HCT116 (cell line): ENCODE measurements around the gene TEX19. TPM values are rescaled to one million over a fixed set of nuclear protein-coding genes. Genes with fewer than 3 reads are reported as not detected.

Source experiments
- ATAC-seq: fragments of 200-7000 bp; cut with Tn5 transposase; 2 replicates; pipeline ENCODE4 v1.9.1; 2020; ENCODE audit warnings: mild to moderate bottlenecking, moderate library complexity
- BruUV-seq: library from RNA; stranded (reverse); fragments of 400-500 nt; replicated peaks from 2 replicates; lab custom pipeline; 2021; lab: Mats Ljungman, UMichigan
- CTCF ChIA-PET: fragments of 300-600 bp; sonication (Branson Sonifier 250); formaldehyde crosslinking; loops from one replicate; lab custom pipeline; 2021; ENCODE audit warnings: antibody characterized with exemption; lab: Charles Lee
- POLR2A ChIA-PET: fragments of 300-600, 350-600 bp; sonication (Branson Sonifier 250); formaldehyde crosslinking; loops from one replicate; lab custom pipeline; 2021; ENCODE audit warnings: antibody characterized with exemption; lab: Charles Lee
- RAD21 ChIA-PET, 2 experiments: fragments of 300-600 bp; sonication (Branson Sonifier 250); formaldehyde crosslinking; loops; one replicate each; lab custom pipeline; 2023; ENCODE audit warnings: low total read pairs in 2 of 2; ENCODE audit not compliant: uncharacterized antibody in 2 of 2, unreplicated experiment in 2 of 2, low non-redundant PET in 1 of 2; lab: Charles Lee
- DNase-seq: peaks from one replicate; pipeline ENCODE4 v3.0.0-alpha.2; 2010; ENCODE audit warnings: low read depth, low spot score
- H2AFZ ChIP-seq: fragments of 200-600 bp; shearing (Covaris generic), sonication (generic); 2 replicates; pipeline ENCODE4 v1.6.1; 2017; ENCODE audit warnings: low read depth, mixed run types, mixed read lengths, antibody characterized with exemption, low read length; ENCODE audit not compliant: poor library complexity, severe bottlenecking
- H3K27ac ChIP-seq: 2 replicates; pipeline ENCODE4 v1.5.1; 2012; ENCODE audit warnings: low read depth, low read length
- H3K27me3 ChIP-seq: fragments of 200-600 bp; sonication (generic); 2 replicates; pipeline ENCODE4 v1.6.1; 2016; ENCODE audit warnings: mixed run types, low read length, mixed read lengths; ENCODE audit not compliant: insufficient read depth
- H3K36me3 ChIP-seq, 2 experiments: fragments of 200-500 bp in 1 of 2; fragments of 200-600 bp in 1 of 2; sonication (Bioruptor generic) in 1 of 2; sonication (generic) in 1 of 2; 2 replicates each; pipeline versions ENCODE4 v1.5.1 to v1.6.1; 2014 to 2016; ENCODE audit warnings: low read length in 2 of 2, inconsistent platforms in 1 of 2, mixed read lengths in 1 of 2, mixed run types in 1 of 2; ENCODE audit not compliant: insufficient read depth in 2 of 2, control insufficient read depth in 1 of 2
- H3K4me1 ChIP-seq, 2 experiments: fragments of 200-600 bp in 1 of 2; sonication (generic) in 1 of 2; 2 replicates each; pipeline versions ENCODE4 v1.5.1 to v1.6.1; 2012 to 2017; ENCODE audit warnings: low read length in 2 of 2, inconsistent platforms in 1 of 2, mild to moderate bottlenecking in 1 of 2, mixed read lengths in 1 of 2, mixed run types in 1 of 2, moderate library complexity in 1 of 2; ENCODE audit not compliant: insufficient read depth in 2 of 2, control insufficient read depth in 1 of 2
- H3K4me2 ChIP-seq: fragments of 200-600 bp; sonication (generic); 2 replicates; pipeline ENCODE4 v1.6.1; 2017; ENCODE audit warnings: mixed run types, low read length, mixed read lengths
- H3K4me3 ChIP-seq, 2 experiments: fragments of 200-600 bp in 1 of 2; sonication (generic) in 1 of 2; replicated peaks in 1 of 2; 2 replicates each; pipeline ENCODE4 v1.5.1; 2011 to 2016; ENCODE audit warnings: low read length in 2 of 2, control low read depth in 1 of 2, low read depth in 1 of 2, mild to moderate bottlenecking in 1 of 2, mixed read lengths in 1 of 2, mixed run types in 1 of 2
- H3K79me2 ChIP-seq: fragments of 200-600 bp; sonication (generic); 2 replicates; pipeline ENCODE4 v1.6.1; 2017; ENCODE audit warnings: mild to moderate bottlenecking, mixed run types, low read length, moderate library complexity, mixed read lengths; ENCODE audit not compliant: insufficient read depth
- H3K9ac ChIP-seq: fragments of 200-600 bp; sonication (generic); 2 replicates; pipeline ENCODE4 v1.6.1; 2016; ENCODE audit warnings: low read length, mixed read lengths
- H3K9me2 ChIP-seq: fragments of 200-600 bp; sonication (generic), shearing (Covaris generic); 2 replicates; pipeline ENCODE4 v1.6.1; 2017; ENCODE audit warnings: mixed run types, mild to moderate bottlenecking, moderate library complexity; ENCODE audit not compliant: insufficient read depth
- H3K9me3 ChIP-seq, 2 experiments: fragments of 200-500 bp in 1 of 2; fragments of 200-600 bp in 1 of 2; sonication (Bioruptor generic) in 1 of 2; sonication (generic) in 1 of 2; 2 replicates each; pipeline ENCODE4 v1.6.1; 2014 to 2017; ENCODE audit warnings: low read length in 2 of 2, mixed read lengths in 2 of 2, inconsistent platforms in 1 of 2, low read depth in 1 of 2, mild to moderate bottlenecking in 1 of 2, mixed run types in 1 of 2, moderate library complexity in 1 of 2; ENCODE audit not compliant: control insufficient read depth in 1 of 2, insufficient read depth in 1 of 2
- H4K20me1 ChIP-seq: fragments of 200-600 bp; sonication (generic), shearing (Covaris generic); 2 replicates; pipeline ENCODE4 v1.6.1; 2017; ENCODE audit warnings: mixed run types, mild to moderate bottlenecking, moderate library complexity; ENCODE audit not compliant: insufficient read depth
- CBX3 ChIP-seq: IDR thresholded peaks from 2 replicates; pipeline ENCODE4 v1.6.1; 2012; ENCODE audit warnings: low read depth
- FOSL1 ChIP-seq: IDR thresholded peaks from 2 replicates; pipeline ENCODE4 v1.6.1; 2012; ENCODE audit warnings: low read depth
- JUND ChIP-seq: IDR thresholded peaks from 2 replicates; pipeline ENCODE4 v1.6.1; 2012
- RAD21 ChIP-seq: IDR thresholded peaks from 2 replicates; pipeline ENCODE4 v1.6.1; 2012; ENCODE audit warnings: low read depth, mild to moderate bottlenecking
- SIN3A ChIP-seq: IDR thresholded peaks from 2 replicates; pipeline ENCODE4 v1.6.1; 2012; ENCODE audit warnings: low read depth
- SRF ChIP-seq: IDR thresholded peaks from 2 replicates; pipeline ENCODE4 v1.6.1; 2012; ENCODE audit warnings: low read depth
- YY1 ChIP-seq: IDR thresholded peaks from 2 replicates; pipeline ENCODE4 v1.6.1; 2011; ENCODE audit warnings: low read length, low read depth, moderate library complexity, mild to moderate bottlenecking; ENCODE audit not compliant: insufficient replicate concordance; ENCODE audit errors: extremely low read depth
- ZFX ChIP-seq: fragments of 450-650 bp; IDR thresholded peaks from 2 replicates; pipeline ENCODE4 v1.6.1; 2017
- ZNF274 ChIP-seq: fragments of 200-500 bp; sonication (Bioruptor generic); IDR thresholded peaks from 2 replicates; pipeline ENCODE4 v1.6.1; 2014; ENCODE audit warnings: mild to moderate bottlenecking, low read depth, low read length, inconsistent platforms
- intact Hi-C: fragments of 100-400 bp; cut with micrococcal nuclease; formaldehyde crosslinking; loops from 2 replicates; pipeline ENCODE4 v1.10.0; 2022
- total RNA-seq: library from RNA; stranded (reverse); gene quantifications from one replicate; pipeline ENCODE4 v1.2.1, GENCODE V29; 2021; ENCODE audit not compliant: unreplicated experiment
- TF ChIP-seq, protein P1 (sequence below): IDR thresholded peaks from 2 replicates; pipeline ENCODE4 v1.6.1; 2012
- TF ChIP-seq, protein P2 (sequence below): IDR thresholded peaks from 2 replicates; pipeline ENCODE4 v1.6.1; 2011; ENCODE audit warnings: mild to moderate bottlenecking, low read length, moderate library complexity; ENCODE audit not compliant: insufficient replicate concordance; ENCODE audit errors: extremely low read depth

The TEX19 gene
- total RNA-seq, 1 experiment from 2014 or later: 2.1 TPM

DNA sequence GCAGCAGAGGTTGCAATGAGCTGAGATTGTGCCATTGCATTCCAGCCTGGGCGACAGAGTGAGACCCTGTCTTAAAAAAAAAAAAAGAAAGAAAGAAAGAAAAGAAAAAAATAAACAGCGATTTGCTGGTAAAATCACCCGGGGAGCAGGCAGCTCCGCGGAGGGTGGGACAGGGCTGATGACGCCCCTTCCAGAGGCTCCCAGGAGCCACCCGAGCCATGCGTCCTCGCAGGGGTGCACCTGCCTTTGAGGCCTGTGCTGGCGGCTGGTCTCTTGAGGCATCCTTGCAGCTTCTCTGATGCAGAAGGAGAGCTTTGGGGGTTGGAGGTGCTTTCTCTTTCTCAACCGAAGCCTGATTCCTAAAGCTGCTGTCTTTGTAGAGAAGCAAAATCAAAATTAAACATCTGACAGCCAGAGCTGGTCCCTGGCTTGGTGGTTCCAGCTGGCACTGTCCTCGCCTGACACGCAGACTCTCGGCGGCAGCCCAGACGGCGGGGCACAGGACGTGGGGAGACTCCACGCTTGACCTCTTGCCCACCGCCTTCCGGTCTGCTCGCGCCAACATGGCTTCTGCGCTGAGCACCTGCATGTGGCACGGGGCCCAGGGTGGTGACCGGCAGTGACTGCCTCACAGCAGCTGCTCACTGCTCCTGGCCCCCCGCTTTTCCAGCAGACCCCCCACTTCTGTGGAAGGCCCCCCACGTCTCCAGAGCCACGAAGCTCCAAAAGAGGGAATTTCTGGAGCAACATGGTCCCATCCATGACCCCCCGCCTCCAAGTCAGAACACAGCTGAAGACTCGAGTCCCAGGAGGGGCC, 19.1 kb downstream of the TEX19 start:
- DNase-seq (no peak), ATAC-seq (no peak)
- Histone ChIP-seq H3K4me2 (no peak overlapping the region), H3K9ac (no peak overlapping the region), H3K36me3 (no peaks in the 10 kb centered on the region), H3K9me2 (no peaks in the 10 kb centered on the region), H3K4me3 (no peak overlapping the region), H3K27ac (no peak overlapping the region), H2AFZ (no peak overlapping the region), H3K27me3 (no peaks in the 10 kb centered on the region), H3K9me3 (no peaks in the 10 kb centered on the region), H3K4me1 (no peaks in the 10 kb centered on the region), H3K79me2 (no peaks in the 10 kb centered on the region), H4K20me1 (no peaks in the 10 kb centered on the region)
- no TSS peak for BruUV-seq
- TF ChIP-seq ZNF274 (no peak), SIN3A (no peak), RAD21 (no peak), JUND (no peak), YY1 (no peak), ZFX (no peak), SRF (no peak), CBX3 (no peak), FOSL1 (no peak)
- TF ChIP-seq, protein P1, sequence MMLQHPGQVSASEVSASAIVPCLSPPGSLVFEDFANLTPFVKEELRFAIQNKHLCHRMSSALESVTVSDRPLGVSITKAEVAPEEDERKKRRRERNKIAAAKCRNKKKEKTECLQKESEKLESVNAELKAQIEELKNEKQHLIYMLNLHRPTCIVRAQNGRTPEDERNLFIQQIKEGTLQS: no peak
- TF ChIP-seq, protein P2, sequence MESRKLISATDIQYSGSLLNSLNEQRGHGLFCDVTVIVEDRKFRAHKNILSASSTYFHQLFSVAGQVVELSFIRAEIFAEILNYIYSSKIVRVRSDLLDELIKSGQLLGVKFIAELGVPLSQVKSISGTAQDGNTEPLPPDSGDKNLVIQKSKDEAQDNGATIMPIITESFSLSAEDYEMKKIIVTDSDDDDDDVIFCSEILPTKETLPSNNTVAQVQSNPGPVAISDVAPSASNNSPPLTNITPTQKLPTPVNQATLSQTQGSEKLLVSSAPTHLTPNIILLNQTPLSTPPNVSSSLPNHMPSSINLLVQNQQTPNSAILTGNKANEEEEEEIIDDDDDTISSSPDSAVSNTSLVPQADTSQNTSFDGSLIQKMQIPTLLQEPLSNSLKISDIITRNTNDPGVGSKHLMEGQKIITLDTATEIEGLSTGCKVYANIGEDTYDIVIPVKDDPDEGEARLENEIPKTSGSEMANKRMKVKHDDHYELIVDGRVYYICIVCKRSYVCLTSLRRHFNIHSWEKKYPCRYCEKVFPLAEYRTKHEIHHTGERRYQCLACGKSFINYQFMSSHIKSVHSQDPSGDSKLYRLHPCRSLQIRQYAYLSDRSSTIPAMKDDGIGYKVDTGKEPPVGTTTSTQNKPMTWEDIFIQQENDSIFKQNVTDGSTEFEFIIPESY: no peak
- CTCF ChIA-PET: no interaction called here
- POLR2A ChIA-PET: no interaction called here
- RAD21 ChIA-PET: no interaction called here
- intact Hi-C loops: no loop called here
